ENCODE results near the gene TSPY4.
"Not testable (repeated sequence)": the region's sequence is repeated elsewhere in the genome, so short reads cannot be mapped to it uniquely, and the experiment has no call there.

DNA sequence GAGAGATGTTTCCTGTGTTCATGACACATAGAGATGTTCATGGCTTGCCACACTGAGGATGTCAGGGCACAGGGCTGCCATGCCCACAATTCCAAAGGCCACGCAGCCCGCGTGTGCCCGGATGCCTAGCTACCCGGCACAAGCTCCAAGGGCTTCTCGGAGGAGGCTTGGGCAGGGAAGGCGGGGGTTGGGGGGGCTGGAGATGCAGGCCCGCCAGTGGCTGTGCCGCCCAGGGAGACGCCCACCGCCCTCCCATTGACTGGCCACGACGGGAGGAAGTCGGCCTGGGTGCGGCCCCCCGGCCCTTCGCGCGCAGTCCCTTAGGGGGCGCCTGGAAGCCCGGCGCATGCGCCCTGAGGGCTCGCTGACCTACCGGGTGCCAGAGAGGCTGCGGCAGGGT, at the start of gene TSPY4:
- TF ChIP-seq, protein P1, sequence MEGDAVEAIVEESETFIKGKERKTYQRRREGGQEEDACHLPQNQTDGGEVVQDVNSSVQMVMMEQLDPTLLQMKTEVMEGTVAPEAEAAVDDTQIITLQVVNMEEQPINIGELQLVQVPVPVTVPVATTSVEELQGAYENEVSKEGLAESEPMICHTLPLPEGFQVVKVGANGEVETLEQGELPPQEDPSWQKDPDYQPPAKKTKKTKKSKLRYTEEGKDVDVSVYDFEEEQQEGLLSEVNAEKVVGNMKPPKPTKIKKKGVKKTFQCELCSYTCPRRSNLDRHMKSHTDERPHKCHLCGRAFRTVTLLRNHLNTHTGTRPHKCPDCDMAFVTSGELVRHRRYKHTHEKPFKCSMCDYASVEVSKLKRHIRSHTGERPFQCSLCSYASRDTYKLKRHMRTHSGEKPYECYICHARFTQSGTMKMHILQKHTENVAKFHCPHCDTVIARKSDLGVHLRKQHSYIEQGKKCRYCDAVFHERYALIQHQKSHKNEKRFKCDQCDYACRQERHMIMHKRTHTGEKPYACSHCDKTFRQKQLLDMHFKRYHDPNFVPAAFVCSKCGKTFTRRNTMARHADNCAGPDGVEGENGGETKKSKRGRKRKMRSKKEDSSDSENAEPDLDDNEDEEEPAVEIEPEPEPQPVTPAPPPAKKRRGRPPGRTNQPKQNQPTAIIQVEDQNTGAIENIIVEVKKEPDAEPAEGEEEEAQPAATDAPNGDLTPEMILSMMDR (conservative IDR thresholded peaks at IDR 0.05): not testable (repeated sequence)
- not testable (repeated sequence) for TF ChIP-seq EZH2 (IDR thresholded peaks at IDR 0.05; ENCODE audit: low read depth)

Measured in PC-9 (cell line).